ENCODE results near the gene E2F6.

E2F6 gene

DNA sequence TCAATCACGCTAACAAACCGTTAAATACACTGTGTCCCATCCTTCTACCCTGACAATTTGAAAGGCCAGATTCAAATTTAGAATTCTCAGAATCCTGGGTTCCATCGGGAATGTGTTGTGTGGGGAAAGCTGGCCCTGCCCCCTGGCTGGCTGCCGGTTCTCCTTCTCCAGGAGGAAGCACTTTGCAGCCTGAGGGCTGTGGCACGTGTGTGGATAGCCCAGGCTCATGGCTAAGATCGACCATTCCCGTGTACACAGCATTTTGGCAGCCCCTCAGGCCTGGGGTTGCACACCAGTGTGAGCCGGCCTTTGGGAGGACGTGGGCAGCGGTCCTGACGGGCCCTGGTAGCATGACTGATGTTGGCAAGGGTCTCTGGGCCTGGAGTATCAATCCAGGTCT, 70.6 kb downstream of the E2F6 start:
- no peak for DNase-seq
- TF ChIP-seq GATA1 (IDR thresholded peaks at IDR 0.05; ENCODE audit: low read depth, low read length): no peak

All from erythroblast (primary cell).